OCI-LY3 (cell line): ENCODE data around the gene KCNQ1.

ENCODE experiments used
- EZH2phosphoT487 ChIP-seq: fragments of 200-600 bp; shearing (Covaris generic); IDR thresholded peaks from 2 replicates; pipeline ENCODE4 v1.6.1; 2018; ENCODE audit warnings: antibody characterized with exemption, mixed run types, low read depth
- TF ChIP-seq, protein P1 (sequence below): fragments of 200-600, 300-600 bp; sonication (generic); IDR thresholded peaks from 2 replicates; pipeline ENCODE4 v1.5.1; 2014; ENCODE audit warnings: antibody characterized with exemption, low read length, low read depth

DNA sequence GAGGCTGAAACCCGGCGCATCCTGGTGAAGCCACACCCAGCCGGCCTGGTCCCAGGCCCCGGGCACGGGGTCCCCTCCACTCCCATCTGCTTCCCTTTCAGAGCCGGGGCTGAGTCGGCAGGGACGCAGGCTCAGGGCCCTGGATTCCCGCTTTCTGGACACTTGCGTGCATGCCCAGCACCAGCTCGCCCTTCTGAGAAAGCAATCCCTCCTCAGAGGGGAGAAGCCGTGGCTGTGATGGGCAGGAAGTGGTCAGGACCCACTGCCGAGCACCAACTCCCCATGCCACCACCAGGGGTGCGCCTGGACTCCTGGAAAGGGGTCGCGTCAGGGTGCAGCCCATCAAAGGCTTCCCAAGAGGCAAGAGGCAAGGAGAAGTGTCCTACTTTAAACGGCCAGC lies 425.7 kb downstream of the KCNQ1 start:
- TF ChIP-seq, protein P1, sequence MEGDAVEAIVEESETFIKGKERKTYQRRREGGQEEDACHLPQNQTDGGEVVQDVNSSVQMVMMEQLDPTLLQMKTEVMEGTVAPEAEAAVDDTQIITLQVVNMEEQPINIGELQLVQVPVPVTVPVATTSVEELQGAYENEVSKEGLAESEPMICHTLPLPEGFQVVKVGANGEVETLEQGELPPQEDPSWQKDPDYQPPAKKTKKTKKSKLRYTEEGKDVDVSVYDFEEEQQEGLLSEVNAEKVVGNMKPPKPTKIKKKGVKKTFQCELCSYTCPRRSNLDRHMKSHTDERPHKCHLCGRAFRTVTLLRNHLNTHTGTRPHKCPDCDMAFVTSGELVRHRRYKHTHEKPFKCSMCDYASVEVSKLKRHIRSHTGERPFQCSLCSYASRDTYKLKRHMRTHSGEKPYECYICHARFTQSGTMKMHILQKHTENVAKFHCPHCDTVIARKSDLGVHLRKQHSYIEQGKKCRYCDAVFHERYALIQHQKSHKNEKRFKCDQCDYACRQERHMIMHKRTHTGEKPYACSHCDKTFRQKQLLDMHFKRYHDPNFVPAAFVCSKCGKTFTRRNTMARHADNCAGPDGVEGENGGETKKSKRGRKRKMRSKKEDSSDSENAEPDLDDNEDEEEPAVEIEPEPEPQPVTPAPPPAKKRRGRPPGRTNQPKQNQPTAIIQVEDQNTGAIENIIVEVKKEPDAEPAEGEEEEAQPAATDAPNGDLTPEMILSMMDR: no peak
- no peak for TF ChIP-seq EZH2phosphoT487
